H1 (cell line): ENCODE measurements around the gene ELMOD2. TPM values are rescaled to one million over a fixed set of nuclear protein-coding genes. Genes with fewer than 3 reads are reported as not detected.

Source experiments
- CTCF ChIA-PET: fragments of 300-600 bp; sonication (Branson Sonifier 250); formaldehyde crosslinking; loops from one replicate; lab custom pipeline; 2021; ENCODE audit not compliant: partially characterized antibody; lab: Charles Lee
- POLR2A ChIA-PET: fragments of 300-600 bp; sonication (Branson Sonifier 250); formaldehyde crosslinking; loops from one replicate; lab custom pipeline; 2021; ENCODE audit warnings: inconsistent platforms; ENCODE audit not compliant: partially characterized antibody; lab: Charles Lee
- DNase-seq, 2 experiments: peaks; one replicate each; pipeline versions ENCODE4 v3.0.0 to v3.0.0-alpha.2; 2010 to 2022; ENCODE audit warnings: low spot score in 2 of 2, low read depth in 1 of 2, mixed read lengths in 1 of 2
- FAIRE-seq: peaks from 2 replicates; lab custom pipeline; 2011; peaks lifted over from hg19 to GRCh38; lab: Jason Lieb, UNC
- H2AFZ ChIP-seq: 2 replicates; pipeline ENCODE4 v1.8.1; 2012; ENCODE audit warnings: low read length, inconsistent platforms
- H2AK5ac ChIP-seq: 2 replicates; pipeline ENCODE4 v1.6.1; 2013; ENCODE audit warnings: low read depth, low read length
- H2BK120ac ChIP-seq: replicated peaks from 2 replicates; pipeline ENCODE3; 2013; ENCODE audit warnings: low read depth, low read length, inconsistent platforms
- H2BK12ac ChIP-seq: 2 replicates; pipeline ENCODE4 v1.6.1; 2013; ENCODE audit warnings: low read depth, low read length
- H2BK15ac ChIP-seq: 2 replicates; pipeline ENCODE4 v1.6.1; 2013; ENCODE audit warnings: low read length
- H2BK20ac ChIP-seq: 2 replicates; pipeline ENCODE4 v1.6.1; 2013; ENCODE audit warnings: low read length
- H2BK5ac ChIP-seq: 2 replicates; pipeline ENCODE4 v1.6.1; 2013; ENCODE audit warnings: low read depth, low read length
- H3K14ac ChIP-seq: 2 replicates; pipeline ENCODE4 v1.6.1; 2013; ENCODE audit warnings: inconsistent platforms; ENCODE audit not compliant: insufficient read length
- H3K18ac ChIP-seq: 2 replicates; pipeline ENCODE4 v1.6.1; 2013; ENCODE audit warnings: low read length; ENCODE audit errors: extremely low read depth
- H3K23ac ChIP-seq: 2 replicates; pipeline ENCODE4 v1.6.1; 2013; ENCODE audit warnings: inconsistent platforms; ENCODE audit not compliant: insufficient read length
- H3K23me2 ChIP-seq: 2 replicates; pipeline ENCODE4 v1.6.1; 2013; ENCODE audit warnings: low read depth, low read length
- H3K27ac ChIP-seq: 2 replicates; pipeline ENCODE4 v1.6.1; 2011; ENCODE audit warnings: low read depth, low read length, inconsistent platforms
- H3K27me3 ChIP-seq, 4 experiments: replicated peaks in 1 of 4; 1 replicate in 1 of 4; 2 replicates in 3 of 4; pipeline versions ENCODE4 v1.6.1 to v1.8.1; 2011 to 2013; ENCODE audit warnings: low read length in 3 of 4, mild to moderate bottlenecking in 3 of 4, inconsistent platforms in 2 of 4, mixed read lengths in 2 of 4, moderate library complexity in 1 of 4; ENCODE audit not compliant: control insufficient read depth in 3 of 4, insufficient read depth in 3 of 4; ENCODE audit errors: extremely low read depth in 1 of 4
- H3K36me3 ChIP-seq, 4 experiments: 2 replicates each; pipeline versions ENCODE4 v1.6.1 to v1.8.1; 2011 to 2013; ENCODE audit warnings: mild to moderate bottlenecking in 4 of 4, low read length in 3 of 4, moderate library complexity in 2 of 4, control low read depth in 1 of 4, inconsistent platforms in 1 of 4; ENCODE audit not compliant: insufficient read depth in 4 of 4, control insufficient read depth in 2 of 4
- H3K4ac ChIP-seq: replicated peaks from 2 replicates; pipeline ENCODE3; 2013; ENCODE audit warnings: low read length, low read depth, mixed read lengths, inconsistent platforms; ENCODE audit not compliant: insufficient read length
- H3K4me1 ChIP-seq, 4 experiments: replicated peaks in 1 of 4; 1 replicate in 1 of 4; 2 replicates in 3 of 4; pipeline versions ENCODE4 v1.6.1 to v1.8.1; 2011 to 2013; ENCODE audit warnings: low read length in 3 of 4, inconsistent platforms in 2 of 4, mixed read lengths in 1 of 4; ENCODE audit not compliant: insufficient read depth in 4 of 4, control insufficient read depth in 3 of 4
- H3K4me2 ChIP-seq, 2 experiments: 2 replicates each; pipeline versions ENCODE4 v1.6.1 to v1.8.1; 2011 to 2013; ENCODE audit warnings: low read depth in 2 of 2, low read length in 2 of 2, control low read depth in 1 of 2, inconsistent platforms in 1 of 2, mild to moderate bottlenecking in 1 of 2; ENCODE audit not compliant: insufficient read depth in 1 of 2
- H3K4me3 ChIP-seq, 4 experiments: fragments of 200-600, 300-600 bp in 1 of 4; sonication (generic), shearing (Covaris generic), sonication (Bioruptor Twin) in 1 of 4; 2 replicates each; pipeline versions ENCODE4 v1.5.1 to v1.8.1; 2011 to 2016; ENCODE audit warnings: low read length in 4 of 4, low read depth in 3 of 4, control low read depth in 2 of 4, inconsistent platforms in 2 of 4, mild to moderate bottlenecking in 2 of 4, mixed read lengths in 1 of 4, moderate library complexity in 1 of 4; ENCODE audit not compliant: insufficient read depth in 2 of 4; ENCODE audit errors: extremely low read depth in 1 of 4
- H3K56ac ChIP-seq: replicated peaks from 2 replicates; pipeline ENCODE3; 2013; ENCODE audit warnings: low read depth, mild to moderate bottlenecking, mixed read lengths, low read length, inconsistent platforms; ENCODE audit not compliant: insufficient read length
- H3K79me1 ChIP-seq: 2 replicates; pipeline ENCODE4 v1.6.1; 2013; ENCODE audit warnings: low read depth, low read length, control low read depth
- H3K79me2 ChIP-seq, 2 experiments: 2 replicates each; pipeline versions ENCODE4 v1.6.1 to v1.8.1; 2012 to 2013; ENCODE audit warnings: low read length in 2 of 2, mild to moderate bottlenecking in 2 of 2, inconsistent platforms in 1 of 2; ENCODE audit not compliant: insufficient read depth in 2 of 2, control insufficient read depth in 1 of 2
- H3K9ac ChIP-seq, 4 experiments: replicated peaks in 1 of 4; 1 replicate in 1 of 4; 2 replicates in 3 of 4; pipeline versions ENCODE4 v1.6.1 to v1.8.1; 2011 to 2013; ENCODE audit warnings: low read depth in 3 of 4, low read length in 3 of 4, control low read depth in 2 of 4, mild to moderate bottlenecking in 2 of 4, moderate library complexity in 2 of 4, inconsistent platforms in 1 of 4; ENCODE audit errors: extremely low read depth in 1 of 4
- H3K9me3 ChIP-seq, 2 experiments: 2 replicates each; pipeline versions ENCODE4 v1.6.1 to v1.8.1; 2012 to 2013; ENCODE audit warnings: mild to moderate bottlenecking in 2 of 2, moderate library complexity in 2 of 2, control low read depth in 1 of 2, inconsistent platforms in 1 of 2, low read depth in 1 of 2, low read length in 1 of 2, mixed read lengths in 1 of 2; ENCODE audit not compliant: insufficient read depth in 2 of 2
- H4K20me1 ChIP-seq, 2 experiments: replicated peaks in 1 of 2; 2 replicates each; pipeline versions ENCODE3 to v1.8.1; 2011 to 2013; ENCODE audit warnings: inconsistent platforms in 2 of 2, low read length in 2 of 2, mild to moderate bottlenecking in 1 of 2; ENCODE audit not compliant: insufficient read depth in 2 of 2, control insufficient read depth in 1 of 2
- H4K5ac ChIP-seq: 2 replicates; pipeline ENCODE4 v1.6.1; 2013; ENCODE audit warnings: low read length, low read depth, mixed read lengths, inconsistent platforms; ENCODE audit not compliant: insufficient read length
- H4K8ac ChIP-seq: 2 replicates; pipeline ENCODE4 v1.8.0; 2013; ENCODE audit warnings: mild to moderate bottlenecking, moderate library complexity, low read length, inconsistent platforms; ENCODE audit not compliant: insufficient read depth; ENCODE audit errors: extremely low read depth
- H4K91ac ChIP-seq: replicated peaks from 2 replicates; pipeline ENCODE3; 2013; ENCODE audit warnings: low read length, mixed read lengths, inconsistent platforms; ENCODE audit not compliant: insufficient read length
- EZH2 ChIP-seq: fragments of 200-600 bp; sonication (generic); IDR thresholded peaks from 2 replicates; pipeline ENCODE4 v1.7.1; 2012; ENCODE audit warnings: low read depth, mild to moderate bottlenecking, moderate library complexity, low read length, inconsistent platforms; ENCODE audit not compliant: severe bottlenecking
- GTF2F1 ChIP-seq: IDR thresholded peaks from 2 replicates; pipeline ENCODE4 v1.6.1; 2012; ENCODE audit warnings: low read depth, low read length, improper control_type of control experiment, borderline replicate concordance
- MAFK ChIP-seq: IDR thresholded peaks from 2 replicates; pipeline ENCODE4 v1.6.1; 2012; ENCODE audit warnings: low read depth, mild to moderate bottlenecking, improper control_type of control experiment, low read length
- RFX5 ChIP-seq: IDR thresholded peaks from 2 replicates; pipeline ENCODE4 v1.6.1; 2011; ENCODE audit warnings: low read depth, low read length, improper control_type of control experiment, borderline replicate concordance
- SIRT6 ChIP-seq: IDR thresholded peaks from one replicate; pipeline ENCODE4 v1.7.1; 2012; ENCODE audit warnings: low read length, inconsistent platforms
- WGBS, 2 experiments: shearing (Covaris generic) in 1 of 2; methylation state at CpG; one replicate each; pipeline versions ENCODE4 v1.1.6 to v1.1.7; 2013 to 2015; ENCODE audit warnings: low lambda C conversion rate in 2 of 2, mixed read lengths in 2 of 2, inconsistent platforms in 1 of 2, low coverage in 1 of 2, missing lambda C conversion rate in 1 of 2; ENCODE audit not compliant: insufficient replicate concordance in 2 of 2, insufficient coverage in 1 of 2, insufficient read length in 1 of 2; ENCODE audit errors: extremely low coverage in 1 of 2, missing lambda C conversion rate in 1 of 2; 5-methylcytosine and 5-hydroxymethylcytosine counted together
- polyA plus RNA-seq, 7 experiments: library from polyadenylated mRNA; depleted of rRNA in 3 of 7; stranded (reverse) in 5 of 7; unstranded in 2 of 7; fragments of >200 nt in 5 of 7; fragments of 200-250 nt in 2 of 7; gene quantifications; 1 replicate in 5 of 7; 2 replicates in 1 of 7; 4 replicates in 1 of 7; pipeline versions ENCODE4 v1.2.1 to v1.2.3, GENCODE V29; 2011 to 2013; ENCODE audit warnings: missing spikeins in 2 of 7, mixed read lengths in 2 of 7
- total RNA-seq: library from RNA; stranded (reverse); fragmentation: NEBNext Ultra II Directional; extraction: Animal tissue kit (Norgen Biotek cat#: 25700); gene quantifications from 2 replicates; pipeline ENCODE4 v1.2.1, GENCODE V29; 2021

The ELMOD2 gene
- total and polyA plus RNA-seq, 2 of the 8 experiments (the other 6 are each of a cell fraction or from before 2014, with no cell fraction given) = 6.6 to 27.9 TPM

DNA sequence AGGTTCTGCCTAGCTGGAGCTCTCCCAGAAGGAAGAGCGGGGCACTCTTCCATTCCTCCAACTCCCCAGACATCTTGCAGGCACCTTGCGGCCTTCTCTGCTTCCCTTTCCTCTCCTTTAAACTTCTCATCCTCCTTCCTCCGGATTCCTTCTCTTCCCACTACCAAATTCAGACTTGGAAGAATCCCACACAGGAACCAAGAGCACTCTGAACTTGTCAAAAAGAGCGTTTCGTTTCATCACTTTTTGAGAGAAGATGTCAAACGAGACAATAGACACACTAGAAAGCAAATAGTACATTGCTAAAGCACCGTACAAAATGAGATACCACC, 45.3 kb downstream of the ELMOD2 start:
- TF ChIP-seq RFX5 (no peak), MAFK (no peak), EZH2 (peak; percentile 75), GTF2F1 (no peak), SIRT6 (no peak)
- Histone ChIP-seq H2BK15ac (no peak overlapping the region), H2AFZ (peak overlapping the region; percentile 88; the same call in 1 of the 2 replicates), H4K91ac (no peak overlapping the region), H2AK5ac (no peak overlapping the region), H2BK12ac (no peak overlapping the region), H2BK20ac (no peak overlapping the region), H3K18ac (no peak overlapping the region), H3K14ac (no peak overlapping the region), H3K27ac (no peak overlapping the region), H2BK5ac (no peak overlapping the region), H3K4me3 (peak overlapping the region; percentile 45 to 64 (median 56)), H2BK120ac (no peak overlapping the region), H3K79me1 (no peaks in the 10 kb centered on the region), H3K23me2 (peaks cover 10% of the 10 kb centered on the region), H3K56ac (no peak overlapping the region), H3K23ac (no peak overlapping the region), H4K5ac (no peak overlapping the region), H3K9me3 (peaks cover 0 to 3% of the 10 kb centered on the region in 2 experiments; a peak in 1 of 4 replicates), H3K36me3 (no peaks in the 10 kb centered on the region), H3K4me2 (peak overlapping the region; percentile 82 to 92), H4K8ac (no peak overlapping the region; the same call in 1 of the 2 replicates), H3K4me1 (peaks cover 0 to 8% (median 3%) of the 10 kb centered on the region in 4 experiments; a peak in 3 of 7 replicates), H3K79me2 (no peaks in the 10 kb centered on the region), H3K4ac (no peak overlapping the region), H3K9ac (no peak overlapping the region), H3K27me3 (peaks cover 29 to 50% (median 41%) of the 10 kb centered on the region in 4 experiments), H4K20me1 (no peaks in the 10 kb centered on the region)
- DNase-seq (no peak), FAIRE-seq (no peak)
- WGBS, 2 experiments = 53% methylated on average over 7 of the region's 7 CpGs; no CpG with 5 or more reads in 1 of the 2 experiments
- ChIA-PET CTCF (interaction anchor here (1.2 to 2.2 kb wide), 4 partner anchors 12 to 209 kb away, joined by 3 to 11 read pairs (median 5); no protein-coding TSS in a partner anchor), POLR2A (interaction anchor here (0.6 to 2.6 kb wide), 2 partner anchors 11 to 183 kb away, joined by 3 to 8 read pairs; no protein-coding TSS in a partner anchor)
